Right forelimb (tissue), 1 donor: ENCODE data around the gene FRMD1.

Source experiments
- DNase-seq: peaks from one replicate; pipeline ENCODE4 v3.0.0-alpha.2; 2018

The FRMD1 gene

GRCh38 chr6:168110437-168110836 lies 31.4 kb upstream of the FRMD1 start:
- DNase-seq, result no peak

GRCh38 chr6:168109171-168109570 lies 30.2 kb upstream of the FRMD1 start:
- DNase-seq, result no peak

- no peak for DNase-seq
Observed at GRCh38 chr6:168107191-168107983, 28.4 kb upstream of the FRMD1 start.

GRCh38 chr6:168106633-168107005 lies 27.6 kb upstream of the FRMD1 start:
- no peak for DNase-seq

- no peak for DNase-seq
Observed at GRCh38 chr6:168105813-168106632, 27.0 kb upstream of the FRMD1 start.

- DNase-seq, result no peak
Observed at GRCh38 chr6:168104636-168105035, 25.6 kb upstream of the FRMD1 start.

- DNase-seq, result no peak
Observed at GRCh38 chr6:168103050-168103830, 24.2 kb upstream of the FRMD1 start.

- DNase-seq, result no peak
Observed at GRCh38 chr6:168102315-168102985, 23.4 kb upstream of the FRMD1 start.

GRCh38 chr6:168101590-168102314 lies 22.7 kb upstream of the FRMD1 start:
- no peak for DNase-seq

- no peak for DNase-seq
Observed at GRCh38 chr6:168100803-168101589, 22.0 kb upstream of the FRMD1 start.

GRCh38 chr6:168100011-168100802 lies 21.2 kb upstream of the FRMD1 start:
- DNase-seq, result no peak

- no peak for DNase-seq
Observed at GRCh38 chr6:168099201-168100010, 20.4 kb upstream of the FRMD1 start.

- DNase-seq, result no peak
Observed at GRCh38 chr6:168098431-168098861, 19.4 kb upstream of the FRMD1 start.

GRCh38 chr6:168097621-168098430 lies 18.8 kb upstream of the FRMD1 start:
- no peak for DNase-seq

GRCh38 chr6:168097221-168097620 lies 18.2 kb upstream of the FRMD1 start:
- DNase-seq, result no peak

- no peak for DNase-seq
Observed at GRCh38 chr6:168096271-168096764, 17.3 kb upstream of the FRMD1 start.

GRCh38 chr6:168095716-168096250 lies 16.8 kb upstream of the FRMD1 start:
- no peak for DNase-seq

GRCh38 chr6:168095171-168095691 lies 16.2 kb upstream of the FRMD1 start:
- no peak for DNase-seq
